ENCODE data around the gene PHYHIPL. TPM values are rescaled to one million over a fixed set of nuclear protein-coding genes. Genes with fewer than 3 reads are reported as not detected.

Gene PHYHIPL
- total RNA-seq, 1 experiment from 2014 or later, result not detected

DNA sequence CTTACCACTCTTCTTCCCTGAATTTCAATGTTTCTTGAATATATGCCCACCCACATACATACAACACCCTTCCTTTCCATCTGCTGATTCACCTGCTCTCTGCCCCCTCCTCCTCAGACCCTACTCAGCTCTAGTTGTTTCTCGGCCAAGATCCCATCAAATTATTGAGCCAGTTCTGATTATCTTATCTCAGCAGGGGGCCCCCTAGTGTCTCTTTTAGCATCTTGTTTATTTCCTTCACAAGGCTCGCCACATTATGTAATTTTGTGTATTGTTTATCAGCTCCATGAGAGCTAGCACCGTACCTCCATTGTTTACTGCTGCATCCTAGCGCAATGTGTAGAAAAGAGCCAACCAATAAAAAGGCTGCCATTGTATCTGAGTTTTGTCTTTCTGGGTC, 114.0 kb downstream of the PHYHIPL start:
- no peak for DNase-seq (ENCODE audit: low read depth)

Other genes with a start within 250 kb of the PHYHIPL start
- gene FAM13C, start 185.9 kb downstream of the PHYHIPL start, total RNA-seq (2014; rRNA removed; shearing (Covaris generic)), result 0.22 and 1.5 TPM in 2 replicates